ENCODE results near the gene TMEM163.
"Not testable (repeated sequence)": the region's sequence is repeated elsewhere in the genome, so short reads cannot be mapped to it uniquely, and the experiment has no call there.

The TMEM163 gene

DNA sequence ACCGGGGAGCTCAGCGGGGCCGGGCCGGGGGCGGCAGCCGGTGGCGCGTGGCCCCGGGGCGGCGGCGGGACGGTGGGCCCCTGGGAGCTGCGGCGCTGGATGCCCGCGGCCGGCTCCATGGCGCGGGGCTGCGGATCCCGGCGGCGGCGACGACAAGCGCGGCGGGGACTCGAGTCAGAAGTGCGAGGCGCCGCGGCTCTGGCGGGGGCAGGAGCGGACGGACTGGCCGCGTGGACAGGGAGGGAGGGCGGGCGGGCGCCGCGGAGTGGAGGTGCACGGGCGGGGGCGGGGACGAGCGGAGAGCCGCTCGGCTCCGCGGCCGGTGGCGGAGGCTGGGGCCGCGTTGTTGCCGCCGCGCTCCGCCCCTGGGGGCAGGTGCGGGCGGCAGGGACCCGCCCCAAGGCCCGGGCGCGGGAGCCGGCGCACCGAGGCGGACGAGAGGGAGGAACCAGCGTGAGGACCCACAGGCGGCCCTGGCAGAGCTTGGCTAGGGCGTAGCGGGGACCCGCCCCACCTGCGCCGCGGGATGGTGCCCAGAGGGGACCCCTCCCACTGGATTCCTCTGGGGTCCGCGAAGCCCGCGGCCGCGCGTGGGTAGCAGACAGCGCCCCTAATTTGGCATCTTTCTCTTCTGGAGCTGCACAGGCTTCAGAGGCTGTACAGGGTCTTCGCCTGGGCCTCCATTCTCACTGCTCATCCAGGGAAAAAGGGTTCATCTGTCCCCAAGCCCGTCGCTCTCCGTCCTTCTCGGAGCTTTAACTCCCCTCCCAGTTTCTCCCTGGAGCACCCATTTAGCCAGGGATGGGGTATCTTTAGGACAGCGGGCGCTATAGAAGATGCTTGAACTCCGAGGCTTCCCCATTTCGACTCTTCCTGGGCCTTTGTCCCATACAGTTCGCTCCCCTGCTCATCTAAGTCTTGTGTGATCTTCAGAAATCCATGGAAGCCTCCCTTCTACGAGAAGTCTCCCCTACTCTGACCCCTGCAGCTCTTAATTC, at the start of gene TMEM163:
TMEM163 (minus strand) TSS at position 184 of the 998 bp plus-strand sequence.
- peak; percentile 9 to 26 for DNase-seq

DNA sequence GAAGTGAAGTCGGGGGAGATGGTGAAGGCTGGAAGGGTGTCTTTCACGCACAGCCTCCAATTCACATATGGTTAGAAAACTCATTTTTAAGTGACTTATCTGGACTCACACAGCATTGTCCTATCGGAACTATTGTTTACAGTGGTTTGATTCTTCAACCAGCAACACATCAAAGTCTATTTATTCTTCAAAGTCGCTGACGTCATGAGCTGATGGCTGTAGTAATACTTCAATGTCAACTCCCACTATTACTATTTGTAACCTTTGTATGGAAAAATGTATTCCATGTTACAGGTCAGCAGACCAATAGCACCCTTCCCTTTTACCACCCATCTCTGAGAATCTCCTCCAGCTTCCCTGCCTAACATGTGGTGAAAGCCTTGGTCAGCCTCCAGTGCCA, 47.8 kb upstream of the TMEM163 start:
- DNase-seq, result no peak

DNA sequence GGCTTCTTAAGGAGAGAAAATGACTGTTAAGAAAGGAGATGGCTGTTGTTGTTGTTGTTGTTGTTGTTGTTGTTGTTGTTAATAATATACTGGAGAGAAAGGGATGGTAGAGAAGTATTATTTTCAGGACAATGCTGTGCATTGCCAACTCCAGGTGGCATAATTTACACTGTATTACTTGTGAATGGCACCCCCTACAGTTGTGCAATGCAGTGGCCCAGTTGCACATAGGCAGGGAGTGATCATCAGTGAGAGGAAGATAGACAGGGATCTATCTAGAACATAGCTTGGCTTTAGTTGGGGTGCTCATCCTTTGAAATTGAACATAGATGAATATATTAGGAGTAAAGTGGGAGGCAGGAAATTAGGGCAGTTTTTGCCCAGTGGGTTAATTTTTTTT, 47.2 kb upstream of the TMEM163 start:
- no peak for DNase-seq

DNA sequence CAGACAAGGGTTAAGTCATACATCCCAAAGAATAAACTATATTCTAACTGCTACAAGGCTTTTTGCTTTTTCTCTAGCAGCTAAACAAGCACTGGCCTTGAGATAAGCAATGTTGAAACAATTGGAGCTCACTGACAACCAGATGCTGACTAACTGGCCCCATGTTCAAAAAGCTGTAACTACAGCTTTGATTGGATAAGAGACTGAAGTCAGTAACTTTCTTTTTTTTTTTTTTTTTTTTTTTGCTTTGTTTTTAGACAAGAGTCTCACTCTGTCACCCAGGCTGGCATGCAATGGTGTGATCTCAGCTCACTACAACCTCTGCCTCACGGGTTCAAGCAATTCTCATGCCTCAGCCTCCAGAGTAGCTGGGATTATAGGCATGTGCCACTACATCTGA, 45.4 kb upstream of the TMEM163 start:
- no peak for DNase-seq

DNA sequence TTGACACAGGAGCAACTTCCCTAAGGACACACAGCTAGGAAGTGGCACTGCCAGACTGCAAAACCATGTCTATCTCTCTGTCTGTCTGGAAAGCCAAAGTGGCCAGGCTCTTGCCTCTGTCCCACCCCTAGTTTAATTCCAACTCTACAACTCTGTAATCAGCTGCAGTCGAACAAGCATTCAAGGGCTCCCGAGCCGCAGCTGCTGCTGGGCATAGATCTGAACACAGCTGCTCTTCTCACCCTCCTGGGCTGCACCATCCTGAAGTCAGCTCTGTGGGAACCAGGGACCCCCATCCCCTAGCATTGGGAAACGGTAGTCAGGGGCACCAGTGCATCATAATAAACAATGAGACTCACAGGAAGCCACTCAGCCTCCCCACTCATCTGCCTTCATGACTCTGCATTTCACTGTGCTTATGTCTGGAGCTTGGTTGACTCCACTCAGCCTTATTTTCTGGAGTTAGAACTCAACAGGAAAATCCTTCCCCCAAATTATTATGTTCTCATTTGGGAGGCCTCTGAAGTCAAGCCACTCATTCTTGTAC, 44.4 kb upstream of the TMEM163 start:
- no peak for DNase-seq

DNA sequence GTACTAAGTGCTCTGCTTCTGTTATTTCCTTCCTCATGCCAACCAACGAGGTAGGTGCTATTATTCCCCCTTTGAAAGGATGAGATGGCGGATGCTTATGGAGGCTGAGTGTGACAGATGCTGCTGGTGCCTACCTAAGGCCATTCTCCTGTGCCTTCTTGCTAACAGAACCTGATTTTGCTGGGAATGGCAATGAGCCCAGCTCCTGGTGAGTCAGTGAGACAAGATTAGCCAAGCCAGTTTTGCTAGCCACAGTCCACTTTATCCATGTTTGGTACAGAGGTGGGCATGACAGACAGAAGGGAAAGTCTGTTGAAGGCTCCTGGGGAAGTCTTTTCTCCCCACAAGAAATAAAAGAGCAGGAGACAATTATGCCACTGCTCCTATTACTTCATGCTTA, 43.7 kb upstream of the TMEM163 start:
- DNase-seq, result no peak

DNA sequence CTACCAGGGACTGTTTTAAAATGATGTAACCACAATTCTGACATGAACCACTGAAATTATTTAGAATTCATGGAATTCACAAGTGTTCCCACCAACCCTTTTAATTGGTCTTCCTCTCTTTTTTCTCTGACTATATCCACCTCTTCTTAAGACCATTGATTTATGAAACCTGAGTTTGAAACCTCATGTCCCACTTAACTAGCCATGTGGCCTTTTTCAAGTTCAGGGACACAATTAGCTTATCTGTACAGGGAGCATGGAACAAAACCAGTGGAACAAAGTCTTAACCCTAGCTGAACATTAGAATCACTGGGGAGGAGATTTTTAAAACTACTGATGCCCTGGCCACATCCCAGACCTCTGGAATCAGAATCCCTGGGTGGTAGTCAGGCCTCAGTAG, 41.6 kb upstream of the TMEM163 start:
- no peak for DNase-seq

DNA sequence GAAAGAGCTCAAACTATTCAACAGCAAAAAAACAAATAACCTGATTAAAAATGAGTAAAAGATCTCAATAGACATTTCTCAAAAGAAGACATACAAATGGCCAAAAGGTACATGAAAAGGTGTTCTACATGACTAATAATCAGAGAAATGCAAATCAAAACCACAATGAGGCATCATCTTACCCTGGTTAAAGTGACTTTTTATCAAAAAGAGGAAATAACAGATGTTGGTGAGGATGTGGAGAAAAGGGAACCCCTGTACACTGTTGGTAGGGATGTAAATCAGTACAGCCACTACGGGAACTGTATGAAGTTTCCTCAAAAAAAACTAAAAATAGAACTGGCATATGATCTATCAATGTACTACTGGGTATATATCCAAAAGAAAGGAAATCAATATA, 39.8 kb upstream of the TMEM163 start:
- DNase-seq, result no peak

DNA sequence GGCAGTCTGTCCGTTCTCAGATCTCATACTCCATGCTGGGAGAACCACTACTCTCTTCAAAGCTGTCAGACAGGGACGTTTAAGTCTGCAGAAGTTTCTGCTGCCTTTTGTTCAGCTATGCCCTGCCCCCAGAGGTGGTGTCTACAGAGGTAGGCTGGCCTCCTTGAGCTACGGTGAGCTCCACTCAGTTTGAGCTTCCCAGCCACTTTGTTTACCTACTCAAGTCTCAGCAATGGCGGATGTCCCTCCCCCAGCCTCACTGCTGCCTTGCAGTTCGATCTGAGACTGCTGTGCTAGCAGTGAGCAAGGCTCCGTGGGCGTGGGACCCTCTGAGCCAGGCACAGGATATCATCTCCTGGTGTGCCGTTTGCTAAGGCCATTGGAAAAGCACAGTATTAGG, 33.2 kb upstream of the TMEM163 start:
- DNase-seq, result not testable (repeated sequence)

DNA sequence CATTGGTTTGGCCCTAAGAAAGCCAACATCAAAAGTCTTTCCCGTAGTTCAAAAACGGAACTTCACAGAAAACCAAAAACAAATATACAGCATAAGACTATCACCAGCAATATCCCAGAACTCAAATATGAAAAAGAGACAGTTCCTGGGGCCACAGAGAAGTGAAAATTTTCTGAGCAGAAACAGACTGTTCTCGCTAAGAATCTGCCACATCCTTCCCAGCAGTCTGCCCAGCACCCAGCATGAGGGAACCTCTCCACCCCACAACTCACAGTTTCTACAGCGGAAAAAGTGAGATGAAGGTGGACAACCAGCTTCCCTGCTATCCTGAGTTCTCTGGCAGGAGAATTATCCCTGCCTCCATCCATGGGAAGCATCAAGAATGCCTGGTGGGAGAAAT, 26.7 kb upstream of the TMEM163 start:
- no peak for DNase-seq

DNA sequence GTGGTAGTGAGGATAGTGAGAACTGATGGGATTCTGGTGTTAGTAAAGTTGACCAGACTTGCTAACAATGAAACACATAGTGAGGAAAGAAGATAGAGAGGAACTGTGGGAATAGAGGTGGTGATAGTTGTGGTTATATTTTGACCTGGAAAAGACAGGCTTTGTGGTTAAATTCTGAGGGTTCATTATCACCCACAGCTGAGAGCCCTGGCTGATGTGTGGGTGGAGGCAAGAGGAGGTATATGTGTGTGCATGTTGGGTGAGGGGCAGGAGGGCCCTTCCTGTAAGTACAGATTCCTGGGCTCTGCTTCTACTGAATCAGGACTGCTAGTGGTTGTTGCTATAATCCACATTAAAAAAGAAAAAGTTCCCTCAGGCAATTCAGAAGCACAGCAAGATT, 26.2 kb upstream of the TMEM163 start:
- no peak for DNase-seq

DNA sequence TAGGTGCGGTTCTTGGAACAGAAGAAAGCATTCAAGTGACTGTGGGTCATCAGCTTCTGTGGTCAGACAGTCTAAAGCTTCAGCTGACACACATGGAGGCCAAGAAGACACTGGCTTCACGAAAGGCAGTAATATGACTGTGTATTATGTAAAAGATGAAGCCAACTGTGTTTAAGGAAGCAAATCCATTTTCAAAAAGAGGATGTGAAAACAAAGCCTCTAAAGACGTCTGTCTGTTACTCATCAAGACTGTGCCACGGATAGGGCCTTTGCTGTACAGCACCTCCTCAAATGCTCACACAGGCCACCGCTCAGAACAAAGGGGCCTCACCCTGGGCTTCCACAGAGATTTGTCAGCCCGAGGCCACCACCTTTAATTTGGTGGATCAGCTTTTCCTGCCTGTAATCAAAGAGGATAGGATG, 21.1 kb upstream of the TMEM163 start:
- no peak for DNase-seq

DNA sequence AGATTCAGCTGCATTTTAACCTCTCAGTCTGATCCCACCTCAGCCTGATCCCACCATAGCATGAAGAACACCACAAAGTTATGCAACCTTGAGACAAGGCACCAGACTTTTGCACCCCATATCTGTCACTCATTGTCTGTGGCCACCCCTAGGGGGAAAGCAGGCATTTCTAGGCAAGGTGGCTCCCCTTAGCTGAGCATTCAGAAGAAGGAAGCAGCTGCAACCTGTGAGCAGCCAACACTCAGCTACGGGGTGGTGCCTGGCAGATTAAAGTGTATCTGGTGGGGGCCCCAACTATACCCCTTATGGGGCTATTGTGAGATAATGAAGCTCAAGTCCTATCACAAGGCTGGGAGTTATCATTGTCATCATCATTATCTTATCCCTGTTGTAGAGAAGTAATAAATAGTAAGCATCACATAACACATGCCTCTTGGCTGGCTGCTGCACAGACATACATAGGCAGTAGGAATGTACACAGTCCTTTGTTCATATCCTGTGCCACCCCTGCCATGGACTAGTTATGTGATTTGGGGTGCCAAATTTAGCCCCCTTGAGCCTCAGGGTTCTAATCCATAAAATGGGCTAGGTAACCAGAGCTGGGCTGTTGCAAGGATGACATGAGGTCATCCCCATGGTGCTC, 20.6 kb upstream of the TMEM163 start:
- DNase-seq, result no peak

DNA sequence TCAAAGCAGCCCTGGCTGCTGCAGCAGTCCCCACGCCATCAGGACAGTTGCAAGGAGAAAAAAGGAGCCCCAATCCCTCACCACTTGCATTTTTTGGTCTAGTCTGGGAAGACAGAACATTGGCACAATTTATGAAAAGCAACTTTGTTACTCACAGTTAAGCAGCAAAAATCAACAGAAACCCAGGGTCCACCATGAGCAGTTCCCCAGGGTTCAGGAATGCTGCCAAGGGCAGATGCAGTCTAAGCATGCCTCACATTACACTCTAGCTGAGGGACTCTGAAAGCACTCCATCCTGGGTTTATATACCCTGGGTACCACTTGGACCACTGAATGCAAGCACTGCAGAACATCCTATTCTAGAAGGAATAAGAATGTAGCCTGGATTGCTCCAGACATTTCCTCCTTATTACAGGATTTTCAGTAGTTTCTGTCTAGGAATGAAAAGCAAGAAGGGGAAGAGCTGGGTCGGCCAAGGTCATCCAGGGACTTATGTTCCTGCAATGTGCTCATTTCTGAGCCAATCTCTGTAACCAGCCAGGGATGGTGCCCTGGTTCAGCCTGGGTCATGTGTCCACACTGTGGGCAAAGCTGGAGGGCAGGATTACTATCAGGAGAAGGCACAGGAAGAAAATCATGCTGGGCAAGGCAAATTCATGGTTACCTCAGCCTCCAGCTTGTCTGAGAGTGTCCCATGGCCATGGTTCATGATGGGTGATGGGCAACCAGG, 19.5 kb upstream of the TMEM163 start:
- DNase-seq, result no peak

DNA sequence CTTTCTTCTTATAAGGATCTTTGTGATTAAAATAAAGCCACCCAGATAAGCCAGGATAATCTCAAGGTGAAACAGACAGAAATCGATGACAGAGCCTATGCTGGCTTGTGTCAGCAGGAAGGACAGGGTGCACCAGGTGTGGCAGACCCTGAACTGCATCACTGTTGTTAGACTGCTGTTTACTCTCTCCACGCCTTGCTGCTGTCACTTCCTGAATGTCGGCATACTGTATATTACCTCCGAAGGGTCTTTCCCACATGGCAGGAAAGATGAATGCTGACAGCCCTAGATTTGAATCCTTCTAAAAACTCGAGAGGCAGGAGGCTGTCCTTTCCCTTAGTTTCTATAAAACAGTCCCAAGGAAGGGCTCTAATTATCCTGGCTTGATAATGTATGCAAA, 18.9 kb upstream of the TMEM163 start:
- no peak for DNase-seq

DNA sequence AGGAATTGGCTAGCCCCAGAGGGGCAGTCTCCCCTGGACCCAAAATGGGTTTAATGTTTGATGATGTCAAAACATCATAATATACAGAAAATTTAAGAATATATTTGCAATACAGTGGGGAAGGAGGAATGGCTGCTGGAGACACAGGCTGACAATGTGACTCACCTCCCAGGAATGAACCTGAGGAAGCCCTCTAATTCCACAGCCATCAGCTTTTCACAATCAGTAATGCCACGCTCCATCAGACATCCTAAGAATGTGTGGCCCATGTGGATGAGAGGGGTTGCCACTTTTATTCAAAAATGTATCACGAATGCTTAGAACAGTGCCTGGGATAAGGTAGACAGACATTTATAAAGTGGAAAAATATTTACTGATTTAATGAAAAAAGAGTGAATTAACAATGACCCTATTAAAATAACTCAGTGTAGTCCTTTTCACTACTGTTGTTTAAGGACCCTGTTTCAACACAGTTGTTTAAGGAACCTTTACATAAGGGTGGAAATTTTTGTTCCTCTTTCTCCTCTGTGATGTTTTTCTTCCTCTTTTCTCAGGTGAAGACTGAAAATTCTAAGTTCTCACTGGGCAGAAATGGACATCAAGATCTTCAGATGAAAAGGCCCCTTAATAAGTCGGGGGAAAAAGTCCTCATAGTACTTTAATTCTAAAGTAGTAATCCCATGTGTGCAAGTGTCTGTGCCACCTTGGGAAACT, 17.5 kb upstream of the TMEM163 start:
- DNase-seq, result no peak

DNA sequence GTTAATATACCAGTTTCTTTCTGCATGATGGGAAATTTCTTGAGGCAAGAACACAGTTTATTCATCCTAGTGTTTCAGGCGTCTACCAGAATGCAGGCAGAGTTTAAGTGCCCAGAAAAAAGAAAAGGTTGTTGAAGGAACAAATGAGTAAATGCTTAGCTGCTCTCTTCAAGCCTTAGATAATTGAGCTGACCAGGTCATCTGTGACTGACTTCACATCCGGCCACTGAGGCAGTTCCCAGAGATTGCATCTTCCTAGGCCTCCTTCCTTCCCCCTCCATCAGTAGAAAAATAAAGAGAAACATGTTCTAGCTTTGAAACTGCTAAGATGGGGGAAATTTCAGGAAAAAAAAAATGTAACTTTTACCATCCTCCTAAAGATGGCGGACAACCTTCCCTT, 9.4 kb upstream of the TMEM163 start:
- DNase-seq, result no peak

DNA sequence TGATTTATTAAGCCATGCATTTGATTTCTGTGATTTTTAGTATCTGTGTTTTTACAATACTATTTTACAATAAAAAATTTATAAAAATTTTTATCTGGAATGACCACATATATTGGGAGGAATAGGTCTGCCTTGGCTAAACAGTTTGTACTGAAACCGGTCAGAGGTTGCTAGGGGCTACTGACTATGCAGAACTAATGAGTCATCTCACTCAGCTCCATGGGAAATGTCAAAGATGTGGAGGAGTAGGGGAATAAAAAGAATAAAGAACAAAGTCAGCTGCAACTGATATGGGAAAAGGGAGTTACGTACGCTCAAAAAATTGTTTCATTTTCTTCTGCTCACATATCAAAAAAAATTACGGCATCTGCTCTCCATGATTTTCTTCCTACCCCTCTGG, 8.6 kb upstream of the TMEM163 start:
- no peak for DNase-seq

DNA sequence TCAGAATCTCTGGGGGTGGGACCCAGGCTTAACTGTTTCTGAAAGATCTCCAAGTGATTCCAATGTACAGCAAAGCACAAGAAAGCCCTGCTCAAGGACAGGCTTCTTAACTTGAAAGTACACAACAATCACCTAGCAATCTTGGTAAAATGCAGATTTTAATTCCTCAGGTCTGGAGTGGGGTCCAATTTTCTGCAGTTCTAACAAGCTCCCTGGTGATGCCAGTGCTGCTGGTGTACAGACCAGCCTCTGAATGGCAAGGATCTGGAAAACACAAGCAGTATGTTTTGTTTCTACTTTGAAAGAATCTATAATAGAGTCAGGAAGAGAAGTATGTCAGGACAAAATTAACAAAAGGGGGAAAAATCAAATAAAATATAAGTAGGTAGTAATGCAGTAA, 7.8 kb upstream of the TMEM163 start:
- no peak for DNase-seq

DNA sequence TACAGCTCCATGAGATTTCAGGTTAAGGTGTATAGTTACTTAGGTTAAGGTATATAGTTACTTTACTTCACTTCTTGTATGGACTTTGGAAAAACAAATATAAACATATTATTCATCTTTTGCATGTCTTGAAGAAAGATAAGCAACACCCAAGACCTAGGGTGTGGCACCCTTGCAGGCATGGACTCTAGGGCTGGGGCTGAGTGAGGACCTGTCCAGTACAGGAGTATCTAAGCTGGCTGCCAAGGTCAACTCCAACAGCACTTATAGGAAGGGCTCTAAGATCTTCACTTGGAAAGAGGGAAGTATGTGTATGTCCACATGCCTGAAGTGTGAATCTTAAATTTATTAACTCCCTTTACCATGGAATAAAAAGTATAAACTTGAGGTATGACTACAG, 7.1 kb upstream of the TMEM163 start:
- no peak for DNase-seq

DNA sequence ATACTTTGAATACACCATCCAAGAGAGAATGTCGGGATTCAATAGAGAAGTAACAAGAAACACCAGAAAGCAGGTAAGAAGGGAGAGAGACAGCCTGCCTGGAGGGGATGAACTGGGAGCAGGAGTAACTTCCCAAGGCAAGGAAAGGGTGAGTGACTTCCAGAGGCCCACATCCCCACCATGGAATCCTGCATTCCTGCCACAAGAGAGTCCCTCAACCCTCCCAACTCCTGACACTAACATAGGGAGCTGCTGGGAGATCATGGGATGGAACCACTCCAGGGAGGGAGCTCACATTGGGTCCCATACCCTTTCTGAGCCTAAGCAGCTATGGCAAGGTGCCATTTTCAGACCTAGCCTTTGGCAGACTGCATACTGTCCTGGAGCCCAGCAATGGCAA, 5.5 kb upstream of the TMEM163 start:
- no peak for DNase-seq

DNA sequence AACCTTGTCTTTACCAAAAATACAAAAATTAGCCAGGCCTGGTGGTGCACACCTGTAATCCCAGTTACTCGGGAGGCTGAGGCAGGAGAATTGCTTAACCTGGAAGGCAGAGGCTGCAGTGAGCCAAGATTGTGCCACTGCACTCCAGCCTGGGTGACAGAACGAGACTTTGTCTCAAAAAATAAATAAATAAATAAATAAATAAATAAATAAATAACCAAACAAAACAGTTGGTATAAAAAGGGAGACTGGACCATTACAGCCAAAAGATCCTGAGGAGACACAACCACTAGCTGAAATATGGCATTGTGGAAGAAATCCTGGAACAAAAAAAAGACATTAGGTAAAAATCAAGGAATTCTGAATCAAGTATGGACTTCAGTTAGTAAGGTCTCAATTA, 4.9 kb upstream of the TMEM163 start:
- not testable (repeated sequence) for DNase-seq

DNA sequence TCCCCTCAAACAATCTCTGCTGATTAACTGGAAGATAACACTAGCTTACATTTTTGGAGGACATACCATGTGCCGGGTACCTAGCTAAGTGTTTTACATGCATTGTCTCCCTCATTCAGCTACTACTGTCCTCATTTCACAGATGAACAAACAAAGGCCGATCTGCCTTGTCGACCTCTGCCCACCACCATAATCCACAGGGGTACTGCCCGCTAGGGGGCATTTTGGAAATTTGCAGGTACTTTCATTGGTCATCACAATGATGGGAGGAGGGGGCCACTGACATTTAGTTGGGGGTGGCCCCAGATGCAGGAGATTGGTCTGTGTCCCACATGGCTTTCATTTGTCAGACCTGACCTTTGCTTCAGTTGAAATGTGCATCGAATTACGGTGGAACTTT, 3.9 kb upstream of the TMEM163 start:
- no peak for DNase-seq
